Right lobe of liver (tissue), 4 donors: Measurements from ENCODE around the gene SAP30L.

Source experiments
- POLR2A ChIP-seq: fragments of 450-650 bp; IDR thresholded peaks from one replicate; pipeline ENCODE4 v1.6.1; 2017; ENCODE audit warnings: antibody characterized with exemption, mild to moderate bottlenecking
- TF ChIP-seq, protein P1 (sequence below), 4 donors: fragments of 200-600 bp in 3 of 4; fragments of 450-650 bp in 1 of 4; IDR thresholded peaks; one replicate each; pipeline versions ENCODE4 v1.5.1 to v1.8.0; 2016 to 2022; ENCODE audit warnings: antibody characterized with exemption in 4 of 4, mild to moderate bottlenecking in 2 of 4
- donor health status: DM: no; HTN: no; CAD: no.
- donor health status: DM: no; HTN: no; CAD: no.
- donor health status: DM: no; HTN: yes; CAD: no.

DNA sequence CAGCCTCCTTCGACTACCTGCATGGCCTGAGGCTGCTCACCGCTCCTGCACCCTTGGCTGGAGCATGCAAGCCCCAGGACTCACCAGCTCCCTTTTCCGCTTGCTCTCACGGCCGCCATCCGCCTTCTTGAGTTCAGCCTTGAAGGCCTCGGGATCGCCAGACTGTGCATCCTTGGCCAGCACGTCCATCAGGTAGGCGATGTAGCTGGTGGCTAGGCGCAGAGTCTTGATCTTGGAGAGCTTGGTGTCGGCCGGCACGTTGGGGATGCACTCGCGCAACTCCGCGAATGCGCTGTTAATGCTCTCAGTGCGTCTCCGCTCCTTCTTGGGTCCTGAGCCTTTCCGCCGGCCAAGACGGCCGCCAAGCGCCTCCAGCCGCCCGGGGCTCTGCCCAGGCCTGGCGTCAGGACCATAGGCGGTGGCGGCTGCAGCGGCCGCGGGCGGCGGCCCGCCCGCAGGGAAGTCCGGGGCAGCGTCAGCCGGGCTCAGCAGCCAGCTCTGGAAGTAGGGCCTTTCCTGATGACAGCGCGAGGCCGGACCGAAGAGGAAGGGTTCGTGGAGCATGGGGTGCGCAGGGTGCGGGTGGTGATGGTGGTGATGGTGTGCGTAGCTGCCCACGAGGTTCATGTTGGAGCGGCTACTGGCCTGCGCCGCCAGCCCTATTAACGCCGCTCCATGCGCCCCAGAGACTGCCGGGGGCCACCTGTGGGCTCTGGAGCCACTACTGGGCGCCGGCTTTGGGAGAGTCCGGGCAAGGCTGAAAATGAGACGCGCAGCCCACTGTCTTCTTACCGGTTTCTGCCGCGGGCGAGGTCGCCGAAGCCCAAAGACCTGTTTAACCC is 31.8 kb downstream of the SAP30L start:
- TF ChIP-seq, protein P1, sequence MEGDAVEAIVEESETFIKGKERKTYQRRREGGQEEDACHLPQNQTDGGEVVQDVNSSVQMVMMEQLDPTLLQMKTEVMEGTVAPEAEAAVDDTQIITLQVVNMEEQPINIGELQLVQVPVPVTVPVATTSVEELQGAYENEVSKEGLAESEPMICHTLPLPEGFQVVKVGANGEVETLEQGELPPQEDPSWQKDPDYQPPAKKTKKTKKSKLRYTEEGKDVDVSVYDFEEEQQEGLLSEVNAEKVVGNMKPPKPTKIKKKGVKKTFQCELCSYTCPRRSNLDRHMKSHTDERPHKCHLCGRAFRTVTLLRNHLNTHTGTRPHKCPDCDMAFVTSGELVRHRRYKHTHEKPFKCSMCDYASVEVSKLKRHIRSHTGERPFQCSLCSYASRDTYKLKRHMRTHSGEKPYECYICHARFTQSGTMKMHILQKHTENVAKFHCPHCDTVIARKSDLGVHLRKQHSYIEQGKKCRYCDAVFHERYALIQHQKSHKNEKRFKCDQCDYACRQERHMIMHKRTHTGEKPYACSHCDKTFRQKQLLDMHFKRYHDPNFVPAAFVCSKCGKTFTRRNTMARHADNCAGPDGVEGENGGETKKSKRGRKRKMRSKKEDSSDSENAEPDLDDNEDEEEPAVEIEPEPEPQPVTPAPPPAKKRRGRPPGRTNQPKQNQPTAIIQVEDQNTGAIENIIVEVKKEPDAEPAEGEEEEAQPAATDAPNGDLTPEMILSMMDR (IDR thresholded peaks at IDR 0.05), result no peak
- no peak for TF ChIP-seq POLR2A
